ENCODE results near the gene CDK4. TPM values are rescaled to one million over a fixed set of nuclear protein-coding genes. Genes with fewer than 3 reads are reported as not detected.

The CDK4 gene
- total RNA-seq: 203 and 231 TPM in 2 replicates

GRCh38 chr12:57751788-57752667 lies at the start of gene CDK4:
TSS of gene CDK4 (minus strand) at chr12:57752310. CDS start at chr12:57751717, 593 bp downstream.

GRCh38 chr12:57782608-57783465 lies 30.7 kb upstream of the CDK4 start, which contains the start of gene TSFM:
TSS of gene TSFM (plus strand) at chr12:57782787. CDS start at chr12:57782802, 15 bp downstream.

GRCh38 chr12:57772429-57773322 lies 20.6 kb upstream of the CDK4 start, which contains the start of gene EEF1AKMT3:
TSS of gene EEF1AKMT3 (plus strand) at chr12:57772614. CDS start at chr12:57772725, 111 bp downstream.

GRCh38 chr12:57771873-57772428 lies 19.8 kb upstream of the CDK4 start, which contains the start of gene METTL1:
TSS of gene METTL1 (minus strand) at chr12:57772105. CDS start at chr12:57772083, 22 bp downstream.

GRCh38 chr12:57766464-57767304 lies 14.6 kb upstream of the CDK4 start, which contains the start of gene CYP27B1:
TSS of gene CYP27B1 (minus strand) at chr12:57767078. CDS start at chr12:57767041, 37 bp downstream.

GRCh38 chr12:57754411-57755193 lies 2.5 kb upstream of the CDK4 start, which contains the start of gene MARCHF9:
TSS of gene MARCHF9 (plus strand) at chr12:57755103. CDS start at chr12:57755529, 426 bp downstream.

GRCh38 chr12:57744777-57745484 lies 7.2 kb downstream of the CDK4 start, which contains the start of gene TSPAN31:
TSS of gene TSPAN31 (plus strand) at chr12:57745039. CDS start at chr12:57745155, 116 bp downstream.

GRCh38 chr12:57738661-57739237 lies 13.4 kb downstream of the CDK4 start, which contains the start of gene AGAP2:
TSS of gene AGAP2 (minus strand) at chr12:57738742. CDS start at chr12:57738246, 496 bp downstream.

Other genes with a start within 250 kb of the CDK4 start
- 51.3 and 55.1 TPM in 2 replicates for gene DDIT3, start 231.8 kb downstream of the CDK4 start, total RNA-seq
- 5.1 and 8.8 TPM in 2 replicates for gene MBD6, start 229.5 kb downstream of the CDK4 start, total RNA-seq
- 155 and 186 TPM in 2 replicates for gene DCTN2, start 205.1 kb downstream of the CDK4 start, total RNA-seq
- gene KIF5A, start 202.3 kb downstream of the CDK4 start, total RNA-seq: 0.17 TPM in 1 of 2 replicates, not detected in the other
- 7.4 and 7.6 TPM in 2 replicates for gene PIP4K2C, start 161.1 kb downstream of the CDK4 start, total RNA-seq
- gene DTX3, start 147.5 kb downstream of the CDK4 start, total RNA-seq: 6.6 and 8.6 TPM in 2 replicates
- 10.4 and 10.8 TPM in 2 replicates for gene ARHGEF25, start 140.9 kb downstream of the CDK4 start, total RNA-seq
- 0.17 TPM in 1 of 2 replicates, not detected in the other for gene B4GALNT1, start 119.1 kb downstream of the CDK4 start, total RNA-seq
- 191 and 216 TPM in 2 replicates for gene OS9, start 58.2 kb downstream of the CDK4 start, total RNA-seq
- gene AGAP2, start 13.6 kb downstream of the CDK4 start, total RNA-seq: under 0.01 and 0.23 TPM in 2 replicates
- gene TSPAN31, start 7.3 kb downstream of the CDK4 start, total RNA-seq: 60.6 and 72.7 TPM in 2 replicates
- 1.8 and 3.6 TPM in 2 replicates for gene MARCHF9, start 2.8 kb upstream of the CDK4 start, total RNA-seq
- 0.68 and 1.6 TPM in 2 replicates for gene CYP27B1, start 14.8 kb upstream of the CDK4 start, total RNA-seq
- 8.5 and 20.0 TPM in 2 replicates for gene METTL1, start 19.8 kb upstream of the CDK4 start, total RNA-seq
- gene EEF1AKMT3, start 20.3 kb upstream of the CDK4 start, total RNA-seq: 5.4 and 7.7 TPM in 2 replicates
- 13.6 and 18.3 TPM in 2 replicates for gene TSFM, start 30.5 kb upstream of the CDK4 start, total RNA-seq
- gene AVIL, start 66.4 kb upstream of the CDK4 start, total RNA-seq: 1.8 and 3.6 TPM in 2 replicates
- gene CTDSP2, start 94.4 kb upstream of the CDK4 start, total RNA-seq: 151 and 175 TPM in 2 replicates
- gene ATP23, start 189.3 kb upstream of the CDK4 start, total RNA-seq: 3.9 and 11.6 TPM in 2 replicates

Data from pericardium fibroblast (primary cell).